GM18511 (cell line): ENCODE data around the gene FBRSL1.

ENCODE experiments used
- ATAC-seq: cut with Tn5 transposase; IDR thresholded peaks from one replicate; pipeline ENCODE4 v1.9.1; 2021; ENCODE audit warnings: mild to moderate bottlenecking, moderate library complexity; ENCODE audit not compliant: unreplicated experiment

The FBRSL1 gene

DNA sequence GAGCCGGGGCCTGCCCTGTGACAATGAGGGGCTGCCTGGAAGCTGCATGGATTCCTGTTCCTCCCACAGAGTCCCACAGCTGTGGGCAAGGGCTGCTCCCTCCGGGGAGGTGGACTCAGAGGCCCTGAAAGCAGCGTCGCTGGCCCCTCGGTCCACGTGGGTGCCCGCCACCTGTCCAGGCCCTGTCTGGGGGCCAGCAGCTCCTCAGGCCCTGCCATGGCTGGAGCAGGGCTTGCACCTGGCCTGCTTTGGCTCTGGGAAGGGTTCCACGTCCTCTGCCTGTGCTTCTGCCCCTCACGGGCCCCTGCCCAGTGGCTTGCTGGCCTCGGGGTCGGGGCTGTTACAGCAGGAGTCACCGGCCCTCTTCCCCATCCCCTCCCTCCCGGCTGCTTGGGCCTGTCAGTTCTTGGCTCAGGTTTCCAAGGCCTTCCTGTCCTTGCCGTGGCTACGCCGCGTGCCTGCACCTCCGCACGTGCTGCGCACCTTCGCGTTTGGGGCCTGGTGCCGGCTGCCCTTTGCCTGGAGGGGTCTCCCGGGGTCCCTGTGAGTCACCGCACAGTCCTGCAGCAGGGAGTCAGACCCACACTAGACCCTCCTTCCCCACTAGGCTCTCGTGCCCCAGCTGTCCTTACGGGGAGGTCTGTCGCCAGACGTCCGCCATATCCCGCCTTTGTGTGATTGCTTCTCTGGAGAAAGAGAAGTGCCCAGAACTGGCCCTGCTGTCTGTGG, 5.8 kb downstream of the FBRSL1 start:
- no peak for ATAC-seq

DNA sequence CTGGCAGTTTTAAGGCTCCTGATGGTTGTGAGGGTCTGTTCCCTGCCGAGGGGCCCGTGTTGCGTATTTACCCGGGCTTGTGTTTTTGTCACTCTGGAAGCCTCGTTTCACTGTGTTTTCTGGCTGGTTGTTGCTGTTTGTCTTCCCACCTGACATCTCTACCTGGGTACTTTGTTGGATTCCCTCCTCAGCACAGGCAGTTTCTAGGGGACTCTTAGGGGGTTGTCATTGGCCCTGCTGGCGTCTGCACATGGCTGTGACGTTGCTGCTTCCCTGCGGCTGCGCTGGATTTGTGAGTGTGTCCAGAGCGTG, 6.4 kb downstream of the FBRSL1 start:
- ATAC-seq = no peak

DNA sequence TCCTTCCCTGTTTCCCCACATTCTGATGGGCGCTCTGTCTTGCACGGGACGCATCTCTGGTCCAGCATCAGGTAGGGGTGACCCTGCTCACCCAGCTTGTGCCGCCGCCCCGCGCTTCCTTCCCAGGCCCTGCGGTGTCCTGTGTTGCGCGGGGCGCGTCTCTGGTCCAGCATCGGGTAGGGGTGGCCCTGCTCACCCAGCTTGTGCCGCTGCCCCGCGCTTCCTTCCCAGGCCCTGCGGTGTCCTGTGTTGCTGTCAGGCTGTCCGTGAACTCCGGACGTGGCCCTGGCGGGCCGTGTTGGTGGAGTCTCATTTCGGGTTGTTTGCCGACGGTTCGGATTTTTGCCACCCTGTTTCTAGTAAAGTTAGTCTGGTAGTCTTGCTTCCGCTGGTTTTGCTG, 6.8 kb downstream of the FBRSL1 start:
- no peak for ATAC-seq

DNA sequence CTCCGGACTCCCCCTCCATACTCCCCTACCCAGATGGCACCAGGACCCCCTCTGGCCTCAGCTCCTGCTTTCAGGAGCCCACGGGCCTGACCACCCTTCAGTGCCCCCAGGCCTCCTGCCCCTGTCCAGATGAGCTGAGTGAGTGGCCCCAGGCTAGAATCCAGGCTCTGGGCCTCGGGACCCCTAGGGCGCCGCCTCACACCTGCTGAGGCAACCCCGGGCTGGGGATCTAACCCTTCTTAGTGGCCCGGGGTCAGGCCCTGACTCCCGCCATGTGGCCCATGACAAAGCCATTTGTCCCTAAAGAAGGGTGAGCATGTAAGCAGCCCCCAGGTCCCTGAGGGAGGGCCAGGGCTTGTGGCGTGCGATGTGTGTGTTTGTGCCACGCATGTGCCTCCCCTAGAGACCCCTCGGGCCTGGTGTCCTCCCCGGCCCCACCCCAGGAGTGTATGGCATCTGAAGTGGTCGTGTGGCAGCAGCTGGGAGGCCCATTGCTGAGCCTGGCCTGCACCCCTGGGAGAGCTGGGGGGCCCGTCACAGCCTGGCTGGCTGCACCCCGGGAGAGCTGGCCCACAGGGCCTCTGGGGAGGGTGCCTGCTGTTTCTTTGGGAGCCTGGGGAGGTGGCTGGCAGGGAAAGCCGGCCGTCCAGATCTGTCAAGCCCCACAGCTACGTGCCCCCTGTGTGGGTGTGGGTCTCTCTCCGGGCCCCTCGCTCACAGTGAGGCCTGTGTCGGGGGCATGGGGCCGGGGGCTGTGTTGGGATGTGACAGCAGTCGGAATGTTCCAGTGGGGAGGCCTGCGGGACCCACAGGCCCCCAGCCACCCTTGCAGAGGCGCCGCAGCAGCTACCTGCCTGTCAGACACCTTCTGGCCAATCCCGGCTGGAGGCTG, 7.8 kb downstream of the FBRSL1 start:
- no peak for ATAC-seq

DNA sequence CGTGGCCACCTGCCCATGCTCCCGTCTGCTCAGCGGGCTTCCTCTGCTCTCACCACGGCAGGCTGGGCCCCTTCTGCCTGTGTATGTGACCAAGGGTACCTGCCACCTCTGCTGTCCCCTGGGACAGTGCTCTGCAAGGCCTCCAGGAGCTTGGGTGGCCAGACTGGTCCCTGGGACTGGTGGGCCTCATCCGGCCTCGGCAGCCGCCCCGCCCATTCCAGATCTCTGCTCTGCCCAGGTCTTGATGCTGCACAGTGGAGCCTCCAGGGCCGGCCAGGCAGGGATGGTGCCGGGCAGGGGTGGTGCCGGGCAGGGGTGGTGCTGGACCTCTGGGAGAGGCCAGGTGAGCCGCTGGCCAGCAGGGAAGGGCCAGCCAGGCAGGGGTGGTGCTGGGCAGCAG, 9.0 kb downstream of the FBRSL1 start:
- no peak for ATAC-seq

DNA sequence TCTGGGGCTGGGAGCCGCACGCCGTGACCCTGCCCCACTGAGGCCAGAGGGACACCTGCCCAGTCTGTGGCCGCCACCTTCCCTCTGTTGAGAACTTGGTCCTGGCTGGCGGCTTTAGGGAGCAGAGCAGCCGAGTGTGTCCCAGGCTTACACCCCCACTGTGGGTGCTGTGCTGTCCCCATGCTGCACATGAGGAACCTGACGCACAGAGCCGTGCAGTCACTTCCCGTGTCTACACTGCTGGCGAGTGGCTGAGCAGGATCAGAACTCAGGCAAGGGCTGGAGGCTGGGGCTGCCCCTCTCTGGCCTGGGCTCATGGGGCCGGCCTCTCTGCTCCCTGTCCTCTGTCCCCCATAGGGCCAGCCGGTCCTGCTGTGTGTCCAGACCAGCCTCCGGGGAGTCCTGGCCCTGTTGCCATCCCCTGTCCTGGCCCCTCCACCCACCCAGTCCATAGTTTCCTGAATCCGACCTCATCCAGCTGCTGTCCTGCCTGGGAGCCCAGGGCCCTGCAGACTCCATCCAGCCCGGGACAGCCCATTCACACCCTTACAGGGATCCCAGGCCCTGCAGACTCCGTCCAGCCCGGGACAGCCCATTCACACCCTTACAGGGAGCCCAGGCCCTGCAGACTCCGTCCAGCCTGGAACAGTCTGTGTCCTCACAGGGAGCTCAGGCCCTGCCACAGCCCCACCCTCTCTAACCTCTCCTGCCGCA, 10.3 kb downstream of the FBRSL1 start:
- ATAC-seq = no peak

DNA sequence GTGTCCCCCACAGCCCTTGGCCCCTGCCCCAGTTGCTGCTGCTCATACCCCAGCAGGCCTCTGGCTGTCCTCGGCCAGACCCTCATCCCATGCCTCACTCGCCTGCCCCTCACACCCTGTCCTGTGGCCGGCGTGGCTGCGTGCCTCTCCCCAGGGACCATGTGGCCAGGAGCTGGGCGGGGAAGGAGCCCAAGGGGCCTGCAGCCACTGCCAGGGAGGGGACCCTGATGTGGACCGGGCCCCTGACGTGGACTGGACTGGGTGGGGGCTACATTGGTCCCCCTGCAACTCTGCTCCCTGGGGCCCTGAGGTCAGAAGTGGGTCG, 10.9 kb downstream of the FBRSL1 start:
- no peak for ATAC-seq

DNA sequence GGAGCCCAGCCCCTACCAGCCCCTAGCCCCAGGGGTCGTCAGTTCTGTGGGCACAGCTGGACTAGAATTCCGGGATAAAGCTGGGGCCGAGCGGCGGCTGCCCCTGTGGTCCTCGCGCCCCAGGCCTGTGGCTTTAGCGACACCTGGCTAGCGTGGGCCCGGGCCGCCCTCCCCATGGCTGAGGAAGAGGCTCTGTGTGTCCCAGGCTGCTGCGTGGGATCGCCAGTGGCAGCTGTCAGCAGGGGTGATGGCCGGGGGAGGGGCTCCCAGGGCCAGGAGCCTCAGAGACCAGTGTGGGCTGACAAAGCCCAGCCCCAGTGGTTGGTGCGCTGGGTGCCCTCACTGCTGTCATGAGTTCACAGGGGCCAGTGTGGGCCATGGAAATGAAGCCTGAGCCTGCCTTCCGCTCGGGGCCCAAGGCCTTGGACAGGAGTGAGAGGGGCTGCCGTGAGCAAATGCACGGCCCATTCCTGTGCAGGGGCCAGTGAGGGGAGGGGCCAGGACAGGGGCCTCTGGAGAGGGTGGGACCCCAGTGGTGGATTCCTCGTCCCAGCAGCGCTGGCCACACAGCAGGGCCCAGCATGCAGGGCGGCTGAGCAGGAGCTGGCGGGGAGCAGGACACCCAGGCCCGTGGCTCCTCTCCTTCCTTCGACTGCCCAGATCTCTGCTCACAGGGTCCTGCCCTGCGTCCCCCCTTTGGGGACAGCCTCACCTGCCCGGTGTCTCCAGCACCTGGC, 11.4 kb downstream of the FBRSL1 start:
- no peak for ATAC-seq

DNA sequence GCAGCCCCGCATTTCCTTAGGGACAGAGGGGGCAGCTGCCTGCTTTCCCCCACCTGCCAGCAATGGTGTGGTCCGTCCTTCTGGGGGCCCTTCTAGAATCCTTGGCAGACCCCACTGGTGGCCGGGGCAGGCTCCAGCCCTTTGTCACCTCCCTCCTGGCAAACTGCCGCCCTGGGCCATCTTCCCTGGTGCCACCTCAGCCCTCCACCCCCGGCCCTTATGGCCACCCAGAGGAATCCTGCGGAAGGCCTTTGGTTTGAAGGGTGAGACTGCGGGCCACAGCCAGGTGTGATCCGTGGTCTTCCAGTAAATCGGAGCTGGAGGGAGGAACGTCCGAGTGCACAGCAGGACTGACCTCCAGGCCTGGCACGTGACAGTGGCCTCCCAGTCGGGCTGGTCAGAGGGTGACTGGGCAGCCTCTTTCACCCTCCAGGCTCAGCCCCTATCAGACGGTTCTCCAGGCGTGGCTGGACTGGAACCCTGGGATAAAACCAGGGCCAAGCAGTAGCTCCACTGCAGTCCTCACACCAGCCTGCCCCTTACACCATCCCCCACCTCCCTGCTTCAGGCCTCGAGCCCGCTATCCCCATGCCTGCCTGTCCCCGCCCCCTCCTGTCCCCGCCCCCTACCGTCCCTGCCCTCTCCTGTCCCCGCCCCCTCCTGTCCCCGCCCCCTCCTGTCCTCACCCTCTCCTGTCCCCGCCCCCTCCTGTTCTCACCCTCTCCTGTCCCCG, 12.4 kb downstream of the FBRSL1 start:
- no peak for ATAC-seq

DNA sequence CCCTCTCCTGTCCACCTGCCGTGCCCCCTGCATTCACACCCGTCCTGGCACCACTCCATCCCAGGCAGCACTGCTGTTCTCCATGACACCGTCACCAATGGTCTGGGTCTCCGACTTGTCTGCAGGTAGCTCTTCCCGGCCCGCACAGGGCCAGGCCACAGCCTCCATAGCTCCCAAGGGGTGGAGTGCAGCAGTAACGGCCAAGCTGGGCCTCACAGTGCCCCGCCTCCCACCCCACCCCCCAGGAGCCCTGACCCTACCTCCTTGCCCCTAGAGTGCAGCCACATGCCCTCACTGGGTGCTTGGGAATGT, 12.9 kb downstream of the FBRSL1 start:
- ATAC-seq = no peak

DNA sequence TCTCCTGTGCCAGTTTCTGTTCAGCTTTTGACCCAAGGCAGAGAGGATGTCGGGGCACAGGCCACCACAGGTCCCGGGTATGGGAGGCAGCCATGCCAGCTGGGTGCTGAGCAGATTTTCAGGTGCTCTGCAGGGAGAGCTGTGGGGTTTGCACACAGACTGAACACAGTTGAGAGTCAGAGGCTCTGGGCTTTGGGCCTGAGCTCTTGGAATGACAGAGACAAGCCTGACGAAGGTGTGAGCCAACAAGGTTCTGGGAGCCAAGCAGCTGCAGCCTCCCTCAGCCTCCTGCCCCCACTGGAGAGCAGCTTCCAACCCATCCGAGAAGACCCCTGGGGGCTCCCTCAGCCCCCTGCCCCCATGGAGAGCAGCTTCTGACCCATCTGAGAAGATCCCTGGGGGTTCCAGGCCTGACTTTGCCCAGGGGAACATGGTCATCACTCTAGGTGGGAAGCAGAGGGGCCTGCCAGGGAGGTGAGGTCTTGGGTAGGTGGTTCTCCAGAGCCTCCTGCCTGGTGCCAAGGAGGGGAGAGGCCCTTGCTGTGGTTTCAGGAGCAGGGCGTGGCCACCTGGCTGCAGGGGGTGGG, 13.8 kb downstream of the FBRSL1 start:
- no peak for ATAC-seq

DNA sequence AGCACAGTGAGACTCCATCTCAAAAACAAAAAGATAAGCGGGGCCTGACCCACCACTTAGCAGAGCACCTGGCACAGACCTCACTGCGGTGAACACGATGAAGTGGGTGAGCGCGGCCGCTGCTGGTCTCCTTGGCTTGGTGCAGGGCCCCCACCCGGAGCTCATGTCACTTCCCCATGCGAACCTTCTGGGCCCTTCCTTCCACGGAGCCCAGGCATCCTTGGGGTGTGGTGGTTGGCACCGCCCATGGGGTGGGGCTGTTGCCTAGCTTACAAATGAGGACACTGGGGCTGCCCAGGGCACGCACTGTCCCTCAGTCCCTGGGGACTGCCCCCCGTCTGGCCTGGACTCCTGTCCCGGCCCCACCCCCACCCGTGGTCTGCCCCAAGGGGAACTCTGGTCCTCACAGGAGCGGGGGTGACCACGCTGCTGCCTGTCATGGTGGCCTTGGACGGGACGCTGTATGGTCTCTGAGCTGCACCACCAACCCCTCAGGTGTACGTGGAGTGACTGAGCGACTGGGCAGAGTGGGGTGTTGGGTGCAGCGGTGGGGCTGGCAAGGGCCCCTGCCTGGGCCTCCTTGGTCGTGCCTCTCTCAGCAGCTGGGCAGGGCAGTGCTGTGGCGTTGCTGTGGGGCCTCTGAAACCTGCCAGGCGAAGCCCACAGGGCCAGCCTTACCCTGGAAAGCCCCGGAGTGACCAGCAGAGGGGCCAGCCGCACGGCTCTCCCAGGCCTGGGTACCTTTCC, 15.3 kb downstream of the FBRSL1 start:
- no peak for ATAC-seq

DNA sequence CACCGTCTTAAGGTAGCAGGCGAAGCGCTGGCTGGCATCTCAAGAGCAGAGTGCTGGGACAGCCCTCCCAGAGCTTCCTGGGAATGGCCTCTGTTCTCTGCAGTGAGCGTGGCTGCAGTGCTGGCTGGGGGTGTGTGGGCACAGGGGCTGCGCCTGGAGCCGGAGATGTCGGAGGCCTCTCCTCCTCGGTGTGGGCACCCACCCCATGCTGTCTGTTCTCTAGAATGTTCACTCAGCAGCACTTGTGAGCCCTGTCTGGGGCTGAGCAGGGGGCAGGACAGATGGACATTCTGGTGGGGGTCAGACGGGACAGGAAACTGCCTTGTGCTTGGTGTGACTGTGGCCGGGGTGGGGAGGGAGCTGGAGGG, 15.9 kb downstream of the FBRSL1 start:
- no peak for ATAC-seq

DNA sequence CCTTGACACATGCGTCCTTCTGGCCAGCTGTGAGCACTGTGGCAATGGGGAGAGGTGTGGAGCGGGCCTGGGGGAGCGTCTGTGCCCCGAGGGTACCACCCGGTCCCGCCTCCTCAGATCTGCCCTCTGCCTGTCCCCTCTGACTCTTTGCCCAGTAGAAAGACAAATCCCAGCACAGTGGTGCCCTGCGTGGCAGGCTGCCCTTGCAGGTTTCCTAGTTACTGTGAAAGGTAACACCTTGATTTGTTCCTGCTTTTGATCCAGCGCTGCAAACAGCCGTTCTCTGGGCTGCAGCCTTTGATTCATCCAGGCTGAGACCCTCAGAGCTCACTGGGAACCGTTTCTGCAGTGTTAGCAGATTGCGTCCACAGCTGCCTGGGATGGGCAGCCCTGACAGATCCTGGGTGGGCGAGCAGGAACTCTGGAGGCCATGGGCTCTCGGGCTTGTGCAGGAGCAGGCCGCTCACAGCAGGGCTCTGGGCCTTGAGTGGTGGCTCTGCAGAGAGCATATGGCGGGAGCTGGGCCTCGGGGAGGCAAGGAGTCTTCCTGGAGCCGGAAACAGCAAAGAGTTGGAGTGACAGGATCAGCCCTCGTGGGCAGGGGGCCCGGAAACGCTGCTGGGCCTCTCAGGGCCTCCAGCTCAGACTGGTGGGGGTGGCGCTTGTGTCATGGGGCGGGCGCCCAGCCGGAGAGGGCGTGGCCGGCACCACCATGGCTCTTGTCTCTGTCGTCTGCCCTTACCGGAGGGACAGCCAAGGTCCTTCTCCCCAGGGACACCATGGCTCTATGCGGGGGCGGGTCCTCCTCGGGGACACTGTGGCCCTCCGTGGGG, 16.6 kb downstream of the FBRSL1 start:
- no peak for ATAC-seq

DNA sequence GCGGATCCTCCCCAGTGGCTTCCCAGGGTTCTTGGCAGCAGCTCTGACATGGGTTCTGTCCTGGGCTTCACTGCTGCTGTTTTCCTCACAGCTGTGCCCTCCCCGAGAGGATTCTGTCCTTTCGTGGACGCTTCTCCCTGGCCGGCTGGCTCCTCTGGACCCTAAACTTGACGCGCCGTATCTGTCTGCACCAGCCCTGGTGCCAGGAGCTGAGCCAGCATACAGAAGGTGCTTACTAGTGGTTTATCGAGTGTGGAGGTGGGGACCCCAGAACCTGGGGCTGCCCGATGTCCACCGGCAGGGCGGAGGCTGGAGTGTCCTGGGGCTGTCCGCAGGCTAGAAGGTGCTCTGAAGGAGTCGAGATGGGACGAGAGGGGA, 17.2 kb downstream of the FBRSL1 start:
- ATAC-seq = no peak

DNA sequence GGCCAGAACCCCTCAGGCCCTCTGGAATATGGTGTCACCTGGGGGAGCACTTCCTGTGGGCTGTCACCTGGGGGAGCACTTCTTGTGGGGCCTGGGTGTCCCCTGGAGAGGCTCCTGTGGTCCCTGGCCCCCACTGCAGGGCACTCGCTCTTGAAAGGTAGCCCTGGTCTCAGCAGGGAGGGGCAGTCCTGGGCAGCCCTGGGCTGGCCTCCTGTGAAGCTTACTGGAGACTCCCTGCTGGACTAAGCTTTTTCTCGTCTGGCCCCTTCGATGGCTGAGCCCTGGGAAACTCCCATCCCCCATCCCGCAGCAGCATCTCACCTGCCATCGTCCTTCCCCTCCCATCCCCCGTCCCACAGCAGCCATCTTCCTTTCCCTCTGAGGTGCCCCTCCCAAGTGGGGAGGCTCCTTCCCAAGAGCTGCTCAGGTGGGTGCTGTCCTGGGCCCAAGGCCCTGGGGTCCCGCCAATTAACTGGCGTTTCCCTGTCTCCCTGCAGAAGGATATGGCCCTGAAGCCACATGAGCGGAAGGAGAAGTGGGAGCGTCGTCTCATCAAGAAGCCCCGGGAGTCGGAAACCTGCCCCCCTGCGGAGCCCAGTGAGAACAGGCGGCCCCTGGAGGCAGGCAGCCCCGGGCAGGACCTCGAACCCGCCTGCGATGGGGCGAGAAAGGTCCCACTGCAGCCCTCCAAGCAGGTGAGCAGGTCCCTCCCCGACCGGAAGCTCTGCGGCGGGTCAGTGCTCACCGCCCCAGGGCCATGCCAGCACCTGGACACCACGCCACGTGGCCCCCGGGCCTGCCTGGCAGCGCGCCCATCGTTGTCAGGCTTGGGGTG, 17.9 kb downstream of the FBRSL1 start:
- ATAC-seq = no peak

DNA sequence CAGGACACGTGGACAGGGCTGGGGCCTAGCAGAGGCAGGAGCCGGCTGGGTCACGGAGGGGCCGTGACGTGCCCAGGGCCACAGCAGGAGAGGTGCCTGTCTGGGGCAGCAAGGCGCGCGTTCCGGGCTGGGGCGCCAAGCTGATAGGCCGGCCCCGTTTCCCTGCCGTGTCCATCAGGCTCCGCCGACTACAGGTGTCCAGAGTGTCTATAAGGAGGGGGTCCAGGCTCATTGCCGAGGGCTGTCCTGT, 18.5 kb downstream of the FBRSL1 start:
- ATAC-seq = no peak
